Transverse colon (tissue), 4 donors: ENCODE results near the gene PARS2.

ENCODE experiments used
- CTCF ChIP-seq, 5 experiments: fragments of 200-600 bp in 3 of 5; fragments of 450-650 bp in 2 of 5; sonication (generic) in 3 of 5; IDR thresholded peaks; 1 replicate in 2 of 5; 2 replicates in 3 of 5; pipeline ENCODE4 v1.5.1; 2016 to 2017; ENCODE audit warnings: antibody characterized with exemption in 5 of 5, inconsistent platforms in 3 of 5, mild to moderate bottlenecking in 2 of 5, moderate library complexity in 1 of 5
- POLR2A ChIP-seq: fragments of 450-650 bp; IDR thresholded peaks from one replicate; pipeline ENCODE4 v1.6.1; 2016; ENCODE audit warnings: antibody characterized with exemption, mild to moderate bottlenecking, moderate library complexity
- POLR2AphosphoS5 ChIP-seq, 3 donors: sonication (generic); formaldehyde crosslinking; IDR thresholded peaks; one replicate each; pipeline ENCODE4 v1.6.1; 2016; ENCODE audit warnings: antibody characterized with exemption in 3 of 3

DNA sequence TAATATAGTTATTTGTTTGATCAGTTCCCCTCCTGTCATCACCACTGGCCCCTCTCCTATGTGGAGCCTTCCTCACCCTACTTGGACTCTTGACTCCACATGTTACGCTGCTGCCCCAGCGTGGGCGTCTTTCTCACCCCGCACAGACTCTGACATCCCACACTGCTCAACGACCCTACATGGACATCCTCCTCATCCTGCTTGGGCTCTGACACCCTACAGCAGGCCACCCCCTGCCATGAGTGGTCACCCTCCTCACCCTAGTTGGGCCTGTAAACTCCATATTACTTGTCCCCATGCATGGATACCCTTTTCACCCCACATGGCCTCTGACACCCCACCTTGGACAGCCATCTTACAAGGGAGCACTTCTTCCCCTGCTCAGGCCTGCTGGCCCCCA lies 27.6 kb downstream of the PARS2 start:
- TF ChIP-seq CTCF (IDR thresholded peaks at IDR 0.05): no peak
- TF ChIP-seq POLR2AphosphoS5 (IDR thresholded peaks at IDR 0.05): no peak
- no peak for TF ChIP-seq POLR2A
